Measurements from ENCODE around the gene AGPS. TPM values are rescaled to one million over a fixed set of nuclear protein-coding genes. Genes with fewer than 3 reads are reported as not detected.

Gene AGPS
- total RNA-seq, 4 donors from 2014 or later = 23.1 to 38.8 (median 24.7) TPM

DNA sequence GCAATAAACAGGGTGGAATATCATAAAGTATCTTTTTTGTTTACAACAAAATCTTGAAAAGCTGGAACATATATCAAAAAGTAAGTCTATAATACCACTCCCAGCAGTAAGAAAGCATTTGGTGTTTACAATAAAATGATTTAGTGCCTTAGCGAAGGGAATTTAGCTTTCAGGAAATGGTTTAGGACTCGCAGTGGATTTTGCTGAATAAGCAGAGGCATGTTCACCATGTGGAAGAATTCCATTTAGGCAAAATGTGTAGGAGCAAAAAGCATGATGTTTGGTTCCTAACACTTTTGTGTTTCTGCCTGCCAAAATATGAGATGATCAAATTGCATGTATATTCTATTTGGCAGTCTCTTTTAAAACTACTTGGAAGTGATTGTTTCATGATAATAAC lies 163.6 kb downstream of the AGPS start:
- intact Hi-C loops (cut with DNase I) = loop anchor here (10.0 kb wide), 1 partner anchor 59 kb away; a partner anchor contains a TSS
- Histone ChIP-seq H3K36me3 (no peaks in the 10 kb centered on the region), H3K27me3 (no peaks in the 10 kb centered on the region), H3K4me1 (peaks cover 4 to 5% of the 10 kb centered on the region in 2 donors), H3K9me3 (no peaks in the 10 kb centered on the region), H3K27ac (no peak overlapping the region), H3K4me3 (replicated peaks in 1 of 3) (no peak overlapping the region)
- TF ChIP-seq POLR2A (IDR thresholded peaks at IDR 0.05) = no peak
- DNase-seq = no peak
- WGBS, 2 donors = 74 to 76% methylated on average over 2 of the region's 2 CpGs

DNA sequence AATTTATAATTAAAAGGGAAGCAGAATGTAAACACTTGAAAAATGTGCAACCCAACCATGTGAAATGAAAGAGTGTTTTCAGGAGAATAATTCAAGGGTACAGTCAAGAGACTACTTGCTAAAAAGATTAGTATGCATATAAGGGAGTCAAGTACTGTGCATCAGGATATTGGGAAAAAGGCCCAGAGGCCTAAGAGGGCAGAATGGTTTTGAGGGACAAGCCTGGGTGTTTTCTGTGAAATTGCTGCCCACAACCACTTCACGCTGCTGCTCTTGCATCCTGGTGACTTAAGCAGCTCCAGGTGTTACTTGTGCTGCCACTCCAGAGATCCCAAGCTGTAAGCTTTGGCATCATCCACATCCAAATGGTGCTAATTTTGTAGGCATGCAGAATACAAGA lies 165.2 kb downstream of the AGPS start:
- WGBS, 2 donors = 90 to 96% methylated on average over 1 of the region's 1 CpG

DNA sequence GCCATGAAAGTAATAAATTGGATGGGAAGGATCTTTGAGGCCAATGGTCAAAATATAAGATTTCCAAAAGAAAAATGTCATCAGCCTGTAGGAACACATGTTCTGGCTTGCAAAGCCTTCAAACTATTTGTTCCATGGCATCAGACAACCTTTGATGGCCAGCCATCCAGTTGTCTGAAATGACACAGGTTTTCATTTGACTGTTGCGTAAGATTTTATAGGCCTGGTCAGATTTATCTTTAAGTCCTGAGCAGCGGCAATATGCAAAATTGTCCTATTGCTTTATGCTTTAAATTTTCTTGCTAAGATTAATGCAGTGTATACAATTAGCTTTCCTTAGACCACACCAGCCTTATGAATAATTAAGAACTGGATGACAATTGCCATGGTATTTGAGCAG lies 167.1 kb downstream of the AGPS start:
- Histone ChIP-seq H3K36me3 (no peaks in the 10 kb centered on the region), H3K9me3 (no peaks in the 10 kb centered on the region), H3K4me3 (replicated peaks in 1 of 3) (no peak overlapping the region), H3K27ac (no peak overlapping the region), H3K27me3 (no peaks in the 10 kb centered on the region), H3K4me1 (no peaks in the 10 kb centered on the region)
- intact Hi-C loops (cut with DNase I) = loop anchor here (10.0 kb wide), 1 partner anchor 55 kb away; a partner anchor contains a TSS
- 98 to 99% methylated on average over 2 of the region's 2 CpGs for WGBS, 2 donors
- no peak for DNase-seq
- TF ChIP-seq, protein P1, sequence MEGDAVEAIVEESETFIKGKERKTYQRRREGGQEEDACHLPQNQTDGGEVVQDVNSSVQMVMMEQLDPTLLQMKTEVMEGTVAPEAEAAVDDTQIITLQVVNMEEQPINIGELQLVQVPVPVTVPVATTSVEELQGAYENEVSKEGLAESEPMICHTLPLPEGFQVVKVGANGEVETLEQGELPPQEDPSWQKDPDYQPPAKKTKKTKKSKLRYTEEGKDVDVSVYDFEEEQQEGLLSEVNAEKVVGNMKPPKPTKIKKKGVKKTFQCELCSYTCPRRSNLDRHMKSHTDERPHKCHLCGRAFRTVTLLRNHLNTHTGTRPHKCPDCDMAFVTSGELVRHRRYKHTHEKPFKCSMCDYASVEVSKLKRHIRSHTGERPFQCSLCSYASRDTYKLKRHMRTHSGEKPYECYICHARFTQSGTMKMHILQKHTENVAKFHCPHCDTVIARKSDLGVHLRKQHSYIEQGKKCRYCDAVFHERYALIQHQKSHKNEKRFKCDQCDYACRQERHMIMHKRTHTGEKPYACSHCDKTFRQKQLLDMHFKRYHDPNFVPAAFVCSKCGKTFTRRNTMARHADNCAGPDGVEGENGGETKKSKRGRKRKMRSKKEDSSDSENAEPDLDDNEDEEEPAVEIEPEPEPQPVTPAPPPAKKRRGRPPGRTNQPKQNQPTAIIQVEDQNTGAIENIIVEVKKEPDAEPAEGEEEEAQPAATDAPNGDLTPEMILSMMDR (IDR thresholded peaks at IDR 0.05) = no peak
- TF ChIP-seq POLR2A (IDR thresholded peaks at IDR 0.05) = no peak

More for the DNA sequence above, 165.2 kb downstream of the AGPS start:
- no peak for DNase-seq
- Histone ChIP-seq H3K36me3 (no peaks in the 10 kb centered on the region), H3K9me3 (no peaks in the 10 kb centered on the region), H3K4me3 (replicated peaks in 1 of 3) (no peak overlapping the region), H3K27ac (no peak overlapping the region), H3K4me1 (no peaks in the 10 kb centered on the region), H3K27me3 (no peaks in the 10 kb centered on the region)
- TF ChIP-seq POLR2A (IDR thresholded peaks at IDR 0.05) = no peak
- TF ChIP-seq, protein P1 (IDR thresholded peaks at IDR 0.05) = no peak
- intact Hi-C loops (cut with DNase I) = loop anchor here (10.0 kb wide), 1 partner anchor 57 kb away; a partner anchor contains a TSS

DNA sequence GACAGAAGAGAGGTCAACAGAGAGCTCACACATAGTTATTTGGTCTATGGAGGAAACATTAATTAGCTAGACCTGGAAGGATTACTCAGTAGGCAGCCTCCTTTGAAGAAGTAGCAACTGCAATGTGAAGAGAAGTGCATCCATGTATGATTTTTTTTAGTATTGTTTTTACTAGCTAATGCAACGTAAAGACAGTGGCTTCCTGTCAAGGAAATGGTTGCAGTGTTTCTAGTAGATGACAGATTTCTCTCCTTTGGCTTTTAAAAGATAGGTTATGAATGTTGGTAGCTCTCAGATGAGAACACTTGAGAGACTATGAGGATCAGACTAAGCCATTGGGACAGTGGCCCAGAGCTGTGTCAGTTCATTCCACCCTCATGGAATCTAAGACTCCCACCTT lies 175.8 kb downstream of the AGPS start:
- H3K27me3 ChIP-seq = no peaks in the 10 kb centered on the region

DNA sequence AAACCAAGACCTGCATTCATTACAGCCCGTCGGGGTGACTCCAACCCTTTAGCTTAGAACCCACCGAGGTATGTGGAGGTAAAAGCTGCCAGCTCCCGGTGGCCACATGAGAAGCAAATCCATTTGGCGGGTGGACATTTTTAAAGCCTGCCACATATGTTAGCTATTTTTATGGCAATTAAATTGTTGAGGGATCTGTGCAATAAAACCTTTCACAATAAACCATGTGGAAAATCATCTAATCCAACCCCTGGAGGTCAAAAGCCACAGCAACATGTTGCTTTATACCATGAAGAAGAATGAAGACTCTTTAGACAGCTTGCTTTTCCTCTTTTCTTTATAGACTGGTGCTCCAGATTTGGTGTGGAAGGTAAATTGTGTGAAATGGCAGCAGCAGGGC lies 176.3 kb downstream of the AGPS start:
- H3K36me3 ChIP-seq = no peaks in the 10 kb centered on the region
- no peaks in the 10 kb centered on the region for H3K9me3 ChIP-seq
- H3K4me3 ChIP-seq (replicated peaks in 1 of 3) = no peak overlapping the region
- TF ChIP-seq, protein P1 (IDR thresholded peaks at IDR 0.05) = no peak
- TF ChIP-seq POLR2A (IDR thresholded peaks at IDR 0.05) = no peak
- DNase-seq = no peak
- 80 to 96% methylated on average over 5 of the region's 5 CpGs for WGBS, 2 donors
- H3K27ac ChIP-seq = no peak overlapping the region
- H3K27me3 ChIP-seq = no peaks in the 10 kb centered on the region
- peaks cover 0 to 10% of the 10 kb centered on the region in 2 donors for H3K4me1 ChIP-seq
- intact Hi-C loops (cut with DNase I) = no loop called here

More for the DNA sequence above, 175.8 kb downstream of the AGPS start:
- Histone ChIP-seq H3K36me3 (no peaks in the 10 kb centered on the region), H3K9me3 (no peaks in the 10 kb centered on the region), H3K27ac (no peak overlapping the region), H3K4me1 (peaks cover 0 to 10% of the 10 kb centered on the region in 2 donors), H3K4me3 (replicated peaks in 1 of 3) (no peak overlapping the region)
- no peak for DNase-seq
- WGBS, 2 donors = 60 to 61% methylated on average over 1 of the region's 1 CpG
- TF ChIP-seq, protein P1 (IDR thresholded peaks at IDR 0.05) = no peak
- TF ChIP-seq POLR2A (IDR thresholded peaks at IDR 0.05) = no peak
- intact Hi-C loops (cut with DNase I) = no loop called here
